Activated naive CD4-positive, alpha-beta T cell treated with anti-CD3 and anti-CD28 coated beads, Interleukin-2, amount 50 U/mL, for 72 hours (primary cell): Measurements from ENCODE around the gene MARCHF6. TPM values are rescaled to one million over a fixed set of nuclear protein-coding genes. Genes with fewer than 3 reads are reported as not detected.
"Not testable (repeated sequence)": the region's sequence is repeated elsewhere in the genome, so short reads cannot be mapped to it uniquely, and the experiment has no call there.

ENCODE experiments used
- ATAC-seq, 2 donors: fragments of 150-1000 bp; cut with Tn5 transposase; 2 replicates each; pipeline ENCODE4 v1.10.0; 2021; ENCODE audit warnings: mild to moderate bottlenecking in 2 of 2, moderate library complexity in 2 of 2
- DNase-seq, 2 donors: peaks; one replicate each; pipeline ENCODE4 v3.0.0; 2021 to 2022; ENCODE audit warnings: low spot score in 2 of 2
- H3K27ac Mint-ChIP-seq, 2 donors: one replicate each; pipeline ENCODE4 v1.8.0; 2022; ENCODE audit warnings: mild to moderate bottlenecking in 2 of 2, mixed read lengths in 2 of 2
- H3K36me3 Mint-ChIP-seq, 2 donors: one replicate each; pipeline ENCODE4 v1.8.0; 2022; ENCODE audit warnings: mixed read lengths in 2 of 2
- H3K9me3 Mint-ChIP-seq, 2 donors: one replicate each; pipeline ENCODE4 v1.8.0; 2022; ENCODE audit warnings: mixed read lengths in 2 of 2
- total RNA-seq, 2 donors: library from RNA; stranded (reverse); gene quantifications; one replicate each; pipeline ENCODE4 v1.2.3, GENCODE V29; 2022

The MARCHF6 gene
- total RNA-seq, 2 donors from 2014 or later, result 96.3 to 115 TPM

GRCh38 chr5:10363519-10364185 is 10.2 kb downstream of the MARCHF6 start:
- H3K36me3 Mint-ChIP-seq, result peaks cover 0 to 6% of the 10 kb centered on the region in 2 donors
- DNase-seq (no peak), ATAC-seq (no peak)
- no peaks in the 10 kb centered on the region for H3K9me3 Mint-ChIP-seq
- peak overlapping the region in 1 of 2 donors; percentile 44 for H3K27ac Mint-ChIP-seq

GRCh38 chr5:10364186-10364689 is 10.7 kb downstream of the MARCHF6 start:
- Mint-ChIP-seq H3K36me3 (peaks cover 0 to 11% of the 10 kb centered on the region in 2 donors), H3K27ac (peak overlapping the region in 1 of 2 donors; percentile 44), H3K9me3 (no peaks in the 10 kb centered on the region)
- ATAC-seq, result peak in 1 of 2 donors; percentile 43
- DNase-seq, result no peak

GRCh38 chr5:10365782-10366181 is 12.3 kb downstream of the MARCHF6 start:
- H3K9me3 Mint-ChIP-seq, result peaks cover 0 to 4% of the 10 kb centered on the region in 2 donors
- H3K36me3 Mint-ChIP-seq, result peaks cover 0 to 11% of the 10 kb centered on the region in 2 donors

GRCh38 chr5:10366310-10367272 is 13.1 kb downstream of the MARCHF6 start:
- H3K36me3 Mint-ChIP-seq, result peaks cover 0 to 11% of the 10 kb centered on the region in 2 donors
- ATAC-seq (no peak), DNase-seq (no peak)
- H3K9me3 Mint-ChIP-seq, result peaks cover 0 to 9% of the 10 kb centered on the region in 2 donors
- no peak overlapping the region for H3K27ac Mint-ChIP-seq

More at GRCh38 chr5:10365782-10366181, 12.3 kb downstream of the MARCHF6 start:
- ATAC-seq (no peak), DNase-seq (no peak)
- no peak overlapping the region for H3K27ac Mint-ChIP-seq

GRCh38 chr5:10367579-10367978 is 14.1 kb downstream of the MARCHF6 start:
- Mint-ChIP-seq H3K36me3 (peaks cover 0 to 11% of the 10 kb centered on the region in 2 donors), H3K9me3 (peaks cover 0 to 9% of the 10 kb centered on the region in 2 donors), H3K27ac (no peak overlapping the region)
- DNase-seq (no peak), ATAC-seq (no peak)

GRCh38 chr5:10370931-10371330 is 17.4 kb downstream of the MARCHF6 start:
- no peak for ATAC-seq
- Mint-ChIP-seq H3K27ac (peak overlapping the region in 1 of 2 donors; percentile 6), H3K36me3 (peaks cover 0 to 12% of the 10 kb centered on the region in 2 donors)

GRCh38 chr5:10371369-10371768 is 17.9 kb downstream of the MARCHF6 start:
- not testable (repeated sequence) for H3K9me3 Mint-ChIP-seq, ATAC-seq, DNase-seq
- Mint-ChIP-seq H3K27ac (peak overlapping the region in 1 of 2 donors; percentile 6), H3K36me3 (peaks cover 0 to 16% of the 10 kb centered on the region in 2 donors)

More at GRCh38 chr5:10370931-10371330, 17.4 kb downstream of the MARCHF6 start:
- DNase-seq, result no peak
- H3K9me3 Mint-ChIP-seq, result peaks cover 0 to 9% of the 10 kb centered on the region in 2 donors

- H3K9me3 Mint-ChIP-seq, result peaks cover 0 to 9% of the 10 kb centered on the region in 2 donors
- ATAC-seq (peak in 1 of 2 donors; percentile 29), DNase-seq (no peak)
- H3K36me3 Mint-ChIP-seq, result peaks cover 0 to 18% of the 10 kb centered on the region in 2 donors
- peak overlapping the region; percentile 22 to 73 for H3K27ac Mint-ChIP-seq
Measured at GRCh38 chr5:10372726-10373709, 19.5 kb downstream of the MARCHF6 start.

- peaks cover 0 to 9% of the 10 kb centered on the region in 2 donors for H3K9me3 Mint-ChIP-seq
- DNase-seq (no peak), ATAC-seq (peak in 1 of 2 donors; percentile 33)
- peaks cover 0 to 14% of the 10 kb centered on the region in 2 donors for H3K36me3 Mint-ChIP-seq
- peak overlapping the region in 1 of 2 donors; percentile 73 for H3K27ac Mint-ChIP-seq
Measured at GRCh38 chr5:10374046-10375022, 20.8 kb downstream of the MARCHF6 start.

GRCh38 chr5:10375146-10375545 is 21.7 kb downstream of the MARCHF6 start:
- not testable (repeated sequence) for DNase-seq, H3K9me3 Mint-ChIP-seq, H3K27ac Mint-ChIP-seq, ATAC-seq
- H3K36me3 Mint-ChIP-seq, result peaks cover 0 to 14% of the 10 kb centered on the region in 2 donors

GRCh38 chr5:10376544-10376943 is 23.0 kb downstream of the MARCHF6 start:
- no peaks in the 10 kb centered on the region for H3K9me3 Mint-ChIP-seq
- H3K36me3 Mint-ChIP-seq, result peaks cover 4 to 21% of the 10 kb centered on the region in 2 donors
- ATAC-seq (no peak), DNase-seq (no peak)
- H3K27ac Mint-ChIP-seq, result no peak overlapping the region

- peaks cover 4 to 21% of the 10 kb centered on the region in 2 donors for H3K36me3 Mint-ChIP-seq
- ATAC-seq (peak in 1 of 2 donors; percentile 35), DNase-seq (no peak)
- no peak overlapping the region for H3K27ac Mint-ChIP-seq
- H3K9me3 Mint-ChIP-seq, result no peaks in the 10 kb centered on the region
Measured at GRCh38 chr5:10377081-10377480, 23.6 kb downstream of the MARCHF6 start.

GRCh38 chr5:10381803-10382202 is 28.3 kb downstream of the MARCHF6 start:
- Mint-ChIP-seq H3K9me3 (no peaks in the 10 kb centered on the region), H3K36me3 (peaks cover 10 to 19% of the 10 kb centered on the region in 2 donors), H3K27ac (no peak overlapping the region)
- ATAC-seq (no peak), DNase-seq (no peak)

- H3K27ac Mint-ChIP-seq, result no peak overlapping the region
- DNase-seq, result no peak
Measured at GRCh38 chr5:10384483-10384882, 31.0 kb downstream of the MARCHF6 start.

GRCh38 chr5:10387690-10388089 is 34.2 kb downstream of the MARCHF6 start:
- H3K27ac Mint-ChIP-seq, result peak overlapping the region in 1 of 2 donors; percentile 44
- H3K36me3 Mint-ChIP-seq, result peaks cover 6 to 18% of the 10 kb centered on the region in 2 donors

More at GRCh38 chr5:10384483-10384882, 31.0 kb downstream of the MARCHF6 start:
- Mint-ChIP-seq H3K36me3 (peaks cover 10 to 13% of the 10 kb centered on the region in 2 donors), H3K9me3 (no peaks in the 10 kb centered on the region)
- ATAC-seq, result no peak

More at GRCh38 chr5:10387690-10388089, 34.2 kb downstream of the MARCHF6 start:
- ATAC-seq (no peak), DNase-seq (no peak)
- no peaks in the 10 kb centered on the region for H3K9me3 Mint-ChIP-seq
